ENCODE data around the gene PLSCR4.
A peak's percentile ranks its signal among the peaks of the same experiment; 100 is the strongest.

The PLSCR4 gene

GRCh38 chr3:146159616-146160320 lies 91.1 kb downstream of the PLSCR4 start:
- Histone ChIP-seq H3K4me3 (ENCODE audit: low read depth, low read length) (peak overlapping the region; percentile 72), H3K36me3 (ENCODE audit: control insufficient read depth, insufficient read depth, low read length) (no peaks in the 10 kb centered on the region), H3K9ac (ENCODE audit: low read depth, low read length) (peak overlapping the region; percentile 85), H3K9me3 (ENCODE audit: control insufficient read depth, insufficient read depth, low read length) (no peaks in the 10 kb centered on the region), H3K4me1 (ENCODE audit: control insufficient read depth, insufficient read depth, low read length) (peaks cover 18% of the 10 kb centered on the region), H3K27ac (ENCODE audit: low read depth, low read length) (peak overlapping the region; percentile 74), H3K27me3 (ENCODE audit: control insufficient read depth, insufficient read depth, low read length) (peaks cover 12% of the 10 kb centered on the region)

- H3K9me3 ChIP-seq (ENCODE audit: control insufficient read depth, insufficient read depth, low read length) = no peaks in the 10 kb centered on the region
- peak overlapping the region; percentile 72 for H3K4me3 ChIP-seq (ENCODE audit: low read depth, low read length)
- H3K9ac ChIP-seq (ENCODE audit: low read depth, low read length) = no peak overlapping the region
- H3K36me3 ChIP-seq (ENCODE audit: control insufficient read depth, insufficient read depth, low read length) = no peaks in the 10 kb centered on the region
- peaks cover 12% of the 10 kb centered on the region for H3K27me3 ChIP-seq (ENCODE audit: control insufficient read depth, insufficient read depth, low read length)
- H3K27ac ChIP-seq (ENCODE audit: low read depth, low read length) = no peak overlapping the region
- peaks cover 17% of the 10 kb centered on the region for H3K4me1 ChIP-seq (ENCODE audit: control insufficient read depth, insufficient read depth, low read length)
Observed at GRCh38 chr3:146159037-146159436, 91.9 kb downstream of the PLSCR4 start.

GRCh38 chr3:146157325-146158060 lies 93.4 kb downstream of the PLSCR4 start:
- H3K4me3 ChIP-seq (ENCODE audit: low read depth, low read length) = no peak overlapping the region
- no peak overlapping the region for H3K9ac ChIP-seq (ENCODE audit: low read depth, low read length)
- no peak overlapping the region for H3K27ac ChIP-seq (ENCODE audit: low read depth, low read length)

GRCh38 chr3:146156666-146157314 lies 94.1 kb downstream of the PLSCR4 start:
- Histone ChIP-seq H3K9ac (ENCODE audit: low read depth, low read length) (no peak overlapping the region), H3K9me3 (ENCODE audit: control insufficient read depth, insufficient read depth, low read length) (no peaks in the 10 kb centered on the region), H3K36me3 (ENCODE audit: control insufficient read depth, insufficient read depth, low read length) (no peaks in the 10 kb centered on the region), H3K27ac (ENCODE audit: low read depth, low read length) (no peak overlapping the region), H3K4me1 (ENCODE audit: control insufficient read depth, insufficient read depth, low read length) (peaks cover 28% of the 10 kb centered on the region), H3K27me3 (ENCODE audit: control insufficient read depth, insufficient read depth, low read length) (peaks cover 3% of the 10 kb centered on the region; the same call in 1 of the 2 replicates), H3K4me3 (ENCODE audit: low read depth, low read length) (no peak overlapping the region)

More at GRCh38 chr3:146157325-146158060, 93.4 kb downstream of the PLSCR4 start:
- peaks cover 10% of the 10 kb centered on the region for H3K27me3 ChIP-seq (ENCODE audit: control insufficient read depth, insufficient read depth, low read length)
- no peaks in the 10 kb centered on the region for H3K9me3 ChIP-seq (ENCODE audit: control insufficient read depth, insufficient read depth, low read length)
- H3K36me3 ChIP-seq (ENCODE audit: control insufficient read depth, insufficient read depth, low read length) = no peaks in the 10 kb centered on the region
- H3K4me1 ChIP-seq (ENCODE audit: control insufficient read depth, insufficient read depth, low read length) = peaks cover 28% of the 10 kb centered on the region

- Histone ChIP-seq H3K9ac (ENCODE audit: low read depth, low read length) (no peak overlapping the region), H3K27ac (ENCODE audit: low read depth, low read length) (no peak overlapping the region), H3K4me3 (ENCODE audit: low read depth, low read length) (no peak overlapping the region), H3K4me1 (ENCODE audit: control insufficient read depth, insufficient read depth, low read length) (peaks cover 26% of the 10 kb centered on the region), H3K9me3 (ENCODE audit: control insufficient read depth, insufficient read depth, low read length) (no peaks in the 10 kb centered on the region), H3K36me3 (ENCODE audit: control insufficient read depth, insufficient read depth, low read length) (no peaks in the 10 kb centered on the region), H3K27me3 (ENCODE audit: control insufficient read depth, insufficient read depth, low read length) (no peaks in the 10 kb centered on the region)
Observed at GRCh38 chr3:146156095-146156494, 94.8 kb downstream of the PLSCR4 start.

GRCh38 chr3:146154995-146155394 lies 95.9 kb downstream of the PLSCR4 start:
- H3K4me3 ChIP-seq (ENCODE audit: low read depth, low read length) = no peak overlapping the region
- no peaks in the 10 kb centered on the region for H3K27me3 ChIP-seq (ENCODE audit: control insufficient read depth, insufficient read depth, low read length)
- no peaks in the 10 kb centered on the region for H3K36me3 ChIP-seq (ENCODE audit: control insufficient read depth, insufficient read depth, low read length)
- H3K4me1 ChIP-seq (ENCODE audit: control insufficient read depth, insufficient read depth, low read length) = peaks cover 26% of the 10 kb centered on the region
- H3K9ac ChIP-seq (ENCODE audit: low read depth, low read length) = no peak overlapping the region
- no peak overlapping the region for H3K27ac ChIP-seq (ENCODE audit: low read depth, low read length)
- H3K9me3 ChIP-seq (ENCODE audit: control insufficient read depth, insufficient read depth, low read length) = no peaks in the 10 kb centered on the region

GRCh38 chr3:146154316-146154715 lies 96.6 kb downstream of the PLSCR4 start:
- peaks cover 20% of the 10 kb centered on the region for H3K4me1 ChIP-seq (ENCODE audit: control insufficient read depth, insufficient read depth, low read length)
- no peaks in the 10 kb centered on the region for H3K27me3 ChIP-seq (ENCODE audit: control insufficient read depth, insufficient read depth, low read length)
- H3K27ac ChIP-seq (ENCODE audit: low read depth, low read length) = no peak overlapping the region
- no peaks in the 10 kb centered on the region for H3K9me3 ChIP-seq (ENCODE audit: control insufficient read depth, insufficient read depth, low read length)
- no peaks in the 10 kb centered on the region for H3K36me3 ChIP-seq (ENCODE audit: control insufficient read depth, insufficient read depth, low read length)
- H3K9ac ChIP-seq (ENCODE audit: low read depth, low read length) = no peak overlapping the region
- no peak overlapping the region for H3K4me3 ChIP-seq (ENCODE audit: low read depth, low read length)

- no peaks in the 10 kb centered on the region for H3K27me3 ChIP-seq (ENCODE audit: control insufficient read depth, insufficient read depth, low read length)
- peaks cover 11% of the 10 kb centered on the region for H3K4me1 ChIP-seq (ENCODE audit: control insufficient read depth, insufficient read depth, low read length)
- no peak overlapping the region for H3K9ac ChIP-seq (ENCODE audit: low read depth, low read length)
- H3K4me3 ChIP-seq (ENCODE audit: low read depth, low read length) = no peak overlapping the region
- H3K27ac ChIP-seq (ENCODE audit: low read depth, low read length) = no peak overlapping the region
- H3K36me3 ChIP-seq (ENCODE audit: control insufficient read depth, insufficient read depth, low read length) = no peaks in the 10 kb centered on the region
- H3K9me3 ChIP-seq (ENCODE audit: control insufficient read depth, insufficient read depth, low read length) = no peaks in the 10 kb centered on the region
Observed at GRCh38 chr3:146153429-146153828, 97.5 kb downstream of the PLSCR4 start.

GRCh38 chr3:146152834-146153233 lies 98.1 kb downstream of the PLSCR4 start:
- no peak overlapping the region for H3K9ac ChIP-seq (ENCODE audit: low read depth, low read length)
- peaks cover 11% of the 10 kb centered on the region for H3K4me1 ChIP-seq (ENCODE audit: control insufficient read depth, insufficient read depth, low read length)
- no peaks in the 10 kb centered on the region for H3K9me3 ChIP-seq (ENCODE audit: control insufficient read depth, insufficient read depth, low read length)
- H3K27me3 ChIP-seq (ENCODE audit: control insufficient read depth, insufficient read depth, low read length) = no peaks in the 10 kb centered on the region
- no peak overlapping the region for H3K4me3 ChIP-seq (ENCODE audit: low read depth, low read length)
- no peak overlapping the region for H3K27ac ChIP-seq (ENCODE audit: low read depth, low read length)
- no peaks in the 10 kb centered on the region for H3K36me3 ChIP-seq (ENCODE audit: control insufficient read depth, insufficient read depth, low read length)

- Histone ChIP-seq H3K27ac (ENCODE audit: low read depth, low read length) (no peak overlapping the region), H3K4me3 (ENCODE audit: low read depth, low read length) (no peak overlapping the region), H3K9me3 (ENCODE audit: control insufficient read depth, insufficient read depth, low read length) (no peaks in the 10 kb centered on the region), H3K36me3 (ENCODE audit: control insufficient read depth, insufficient read depth, low read length) (no peaks in the 10 kb centered on the region), H3K9ac (ENCODE audit: low read depth, low read length) (no peak overlapping the region), H3K4me1 (ENCODE audit: control insufficient read depth, insufficient read depth, low read length) (peaks cover 7% of the 10 kb centered on the region), H3K27me3 (ENCODE audit: control insufficient read depth, insufficient read depth, low read length) (no peaks in the 10 kb centered on the region)
Observed at GRCh38 chr3:146148468-146148931, 102.4 kb downstream of the PLSCR4 start.

- Histone ChIP-seq H3K27me3 (ENCODE audit: control insufficient read depth, insufficient read depth, low read length) (no peaks in the 10 kb centered on the region), H3K4me1 (ENCODE audit: control insufficient read depth, insufficient read depth, low read length) (peaks cover 7% of the 10 kb centered on the region; the same call in 1 of the 2 replicates), H3K9me3 (ENCODE audit: control insufficient read depth, insufficient read depth, low read length) (no peaks in the 10 kb centered on the region), H3K27ac (ENCODE audit: low read depth, low read length) (no peak overlapping the region), H3K36me3 (ENCODE audit: control insufficient read depth, insufficient read depth, low read length) (no peaks in the 10 kb centered on the region), H3K9ac (ENCODE audit: low read depth, low read length) (no peak overlapping the region), H3K4me3 (ENCODE audit: low read depth, low read length) (no peak overlapping the region)
Observed at GRCh38 chr3:146145642-146146041, 105.3 kb downstream of the PLSCR4 start.

All from HUES48 (cell line).